Naive thymus-derived CD4-positive, alpha-beta T cell (primary cell): ENCODE results near the gene AP4B1. TPM values are rescaled to one million over a fixed set of nuclear protein-coding genes. Genes with fewer than 3 reads are reported as not detected.

Experiments used
- ATAC-seq: fragments of 150-1000 bp; cut with Tn5 transposase; 2 replicates; pipeline ENCODE4 v1.10.0; 2021; ENCODE audit warnings: mild to moderate bottlenecking, moderate library complexity
- CTCF ChIA-PET: fragments of 350-600 bp; sonication (Branson Sonifier 250); formaldehyde crosslinking; loops from one replicate; lab custom pipeline; 2021; ENCODE audit warnings: antibody characterized with exemption; lab: Charles Lee
- POLR2A ChIA-PET: fragments of 350-600 bp; sonication (Branson Sonifier 250); formaldehyde crosslinking; loops from one replicate; lab custom pipeline; 2021; ENCODE audit warnings: antibody characterized with exemption, inconsistent platforms; lab: Charles Lee
- DNase-seq, 9 donors: peaks; one replicate each; pipeline versions ENCODE4 v3.0.0 to v3.0.0-alpha.2; 2020 to 2022; ENCODE audit warnings: mixed read lengths in 1 of 9
- H3K27ac ChIP-seq: one replicate; pipeline ENCODE4 v1.7.0; 2013; ENCODE audit warnings: mild to moderate bottlenecking, low read depth, low read length, moderate library complexity
- H3K27me3 ChIP-seq, 2 donors: one replicate each; pipeline ENCODE4 v1.7.0; 2013; ENCODE audit warnings: low read length in 2 of 2, mild to moderate bottlenecking in 2 of 2, moderate library complexity in 2 of 2; ENCODE audit not compliant: control insufficient read depth in 2 of 2, insufficient read depth in 2 of 2
- H3K36me3 ChIP-seq, 3 experiments: 1 replicate in 2 of 3; 2 replicates in 1 of 3; pipeline ENCODE4 v1.7.0; 2013; ENCODE audit warnings: low read length in 3 of 3, mild to moderate bottlenecking in 3 of 3, moderate library complexity in 1 of 3; ENCODE audit not compliant: insufficient read depth in 3 of 3, control insufficient read depth in 2 of 3
- H3K4me1 ChIP-seq, 2 donors: one replicate each; pipeline ENCODE4 v1.7.0; 2013; ENCODE audit warnings: low read length in 2 of 2, mild to moderate bottlenecking in 2 of 2, moderate library complexity in 1 of 2; ENCODE audit not compliant: control insufficient read depth in 2 of 2, insufficient read depth in 2 of 2
- H3K4me3 ChIP-seq: 2 replicates; pipeline ENCODE4 v1.7.0; 2013; ENCODE audit warnings: mild to moderate bottlenecking, low read length
- H3K9me3 ChIP-seq, 3 experiments: 1 replicate in 2 of 3; 2 replicates in 1 of 3; pipeline ENCODE4 v1.7.0; 2013; ENCODE audit warnings: low read length in 3 of 3; ENCODE audit not compliant: control insufficient read depth in 2 of 3
- H3K27ac Mint-ChIP-seq, 9 donors: one replicate each; pipeline ENCODE4 v1.8.0; 2020 to 2022; ENCODE audit warnings: mixed read lengths in 9 of 9, mild to moderate bottlenecking in 8 of 9, moderate library complexity in 5 of 9, inconsistent platforms in 2 of 9
- H3K27me3 Mint-ChIP-seq, 5 donors: one replicate each; pipeline ENCODE4 v1.8.0; 2021 to 2022; ENCODE audit warnings: mixed read lengths in 5 of 5, mild to moderate bottlenecking in 1 of 5
- H3K36me3 Mint-ChIP-seq, 5 donors: one replicate each; pipeline ENCODE4 v1.8.0; 2020 to 2022; ENCODE audit warnings: mixed read lengths in 5 of 5, mild to moderate bottlenecking in 3 of 5, inconsistent platforms in 1 of 5
- H3K4me1 Mint-ChIP-seq, 7 donors: one replicate each; pipeline ENCODE4 v1.8.0; 2020 to 2022; ENCODE audit warnings: mixed read lengths in 7 of 7, mild to moderate bottlenecking in 3 of 7, inconsistent platforms in 1 of 7
- H3K4me3 Mint-ChIP-seq, 10 donors: one replicate each; pipeline ENCODE4 v1.8.0; 2020 to 2022; ENCODE audit warnings: mild to moderate bottlenecking in 10 of 10, mixed read lengths in 10 of 10, moderate library complexity in 6 of 10, inconsistent platforms in 2 of 10
- H3K9me3 Mint-ChIP-seq, 11 donors: one replicate each; pipeline ENCODE4 v1.8.0; 2020 to 2022; ENCODE audit warnings: mixed read lengths in 11 of 11, mild to moderate bottlenecking in 4 of 11, inconsistent platforms in 1 of 11, moderate library complexity in 1 of 11
- intact Hi-C, 2 donors: fragments of 100-400 bp; cut with micrococcal nuclease; formaldehyde crosslinking; loops; one replicate each; pipeline ENCODE4 v1.15.1; 2023
- polyA plus RNA-seq, 2 donors: library from polyadenylated mRNA; unstranded; fragments of 300-500 nt; fragmentation: Illumina TruSeq; gene quantifications; one replicate each; pipeline ENCODE4 v1.2.3, GENCODE V29; 2021
- total RNA-seq, 6 experiments: library from RNA in 5 of 6; stranded (reverse) in 5 of 6; gene quantifications; 1 replicate in 5 of 6; 2 replicates in 1 of 6; pipeline ENCODE4 v1.2.3 and lab custom pipeline; 2021 to 2026

The AP4B1 gene
- total and polyA plus RNA-seq, 7 experiments from 2014 or later, result 13.7 to 75.4 (median 51.4) TPM

- H3K27ac Mint-ChIP-seq, result peak overlapping the region in 2 of 9 donors; percentile 23 to 68
- intact Hi-C loops, result no loop called here
- no peak for ATAC-seq
- no peaks in the 10 kb centered on the region for H3K27me3 ChIP-seq
- POLR2A ChIA-PET, result interaction anchor here (1.4 to 2.5 kb wide), 2 partner anchors 12 to 14 kb away, joined by 3 to 9 read pairs; partner anchors contain the start of gene AP4B1
- H3K27me3 Mint-ChIP-seq, result no peaks in the 10 kb centered on the region
- no peak for DNase-seq
- H3K4me1 Mint-ChIP-seq, result peaks cover 7 to 24% (median 19%) of the 10 kb centered on the region in 7 donors
- H3K9me3 Mint-ChIP-seq, result peaks cover 0 to 2% (median 0%) of the 10 kb centered on the region in 11 donors
- peaks cover 0 to 38% (median 23%) of the 10 kb centered on the region in 5 donors for H3K36me3 Mint-ChIP-seq
- H3K4me3 Mint-ChIP-seq, result no peak overlapping the region
- peaks cover 6 to 10% of the 10 kb centered on the region in 2 donors for H3K4me1 ChIP-seq
- no peak overlapping the region for H3K27ac ChIP-seq
- H3K4me3 ChIP-seq, result no peak overlapping the region
- H3K36me3 ChIP-seq, result peaks cover 6 to 26% (median 12%) of the 10 kb centered on the region in 3 experiments
- CTCF ChIA-PET, result no interaction called here
- no peaks in the 10 kb centered on the region for H3K9me3 ChIP-seq
Measured at GRCh38 chr1:113891631-113892220, 12.9 kb downstream of the AP4B1 start.

GRCh38 chr1:113890816-113891215 lies 13.8 kb downstream of the AP4B1 start:
- ChIA-PET POLR2A (interaction anchor here (0.6 kb wide), 1 partner anchor 179 kb away, joined by 3 read pairs; no protein-coding TSS in a partner anchor), CTCF (interaction anchor here (0.7 kb wide), 1 partner anchor 89 kb away, joined by 5 read pairs; no protein-coding TSS in a partner anchor)
- Histone ChIP-seq H3K9me3 (no peaks in the 10 kb centered on the region), H3K4me1 (peaks cover 6 to 10% of the 10 kb centered on the region in 2 donors), H3K4me3 (no peak overlapping the region), H3K27me3 (no peaks in the 10 kb centered on the region), H3K36me3 (peaks cover 0 to 17% (median 6%) of the 10 kb centered on the region in 3 experiments), H3K27ac (no peak overlapping the region)
- ATAC-seq (no peak), DNase-seq (no peak)
- H3K9me3 Mint-ChIP-seq, result peaks cover 0 to 2% (median 0%) of the 10 kb centered on the region in 11 donors
- H3K27ac Mint-ChIP-seq, result peak overlapping the region in 2 of 9 donors; percentile 3 to 28
- H3K4me1 Mint-ChIP-seq, result peaks cover 11 to 31% (median 19%) of the 10 kb centered on the region in 7 donors
- H3K27me3 Mint-ChIP-seq, result no peaks in the 10 kb centered on the region
- peaks cover 0 to 37% (median 15%) of the 10 kb centered on the region in 5 donors for H3K36me3 Mint-ChIP-seq
- intact Hi-C loops, result no loop called here
- H3K4me3 Mint-ChIP-seq, result no peak overlapping the region

DNA sequence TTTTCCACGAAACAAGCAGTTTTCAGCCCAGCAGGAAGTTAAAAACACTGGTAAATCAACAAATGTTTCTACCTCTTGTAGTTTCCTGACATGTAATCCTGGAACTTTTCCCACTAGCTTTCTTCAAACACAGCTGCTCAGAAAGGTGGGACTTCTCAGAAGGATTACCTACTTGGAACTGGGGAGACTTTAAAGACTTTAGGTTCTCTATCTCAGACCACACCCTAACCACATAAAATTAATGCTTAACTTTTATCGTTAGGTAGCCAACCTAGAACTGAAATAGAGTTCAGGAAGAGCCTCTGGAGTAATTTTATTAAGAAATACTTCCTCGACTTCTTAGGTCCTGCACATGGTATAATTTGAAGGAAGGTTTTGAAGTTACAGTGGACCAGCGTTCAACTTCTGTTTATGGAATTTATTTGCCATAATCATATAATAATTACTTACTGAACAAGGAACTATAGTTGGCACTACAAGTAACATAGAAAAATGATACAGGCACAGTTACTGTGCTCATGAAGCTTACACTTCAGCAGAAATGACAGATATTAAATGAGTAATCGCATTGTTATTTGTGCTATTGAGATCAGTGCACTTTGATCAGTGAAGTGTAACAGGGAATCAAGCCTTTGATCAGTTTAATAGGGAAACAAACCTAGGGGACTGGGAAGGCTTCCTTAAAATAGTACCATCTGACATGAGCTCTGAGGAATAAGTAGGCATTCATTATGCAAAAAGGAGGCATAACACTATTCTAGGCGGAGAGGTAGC lies 17.0 kb downstream of the AP4B1 start, which contains the start of gene BCL2L15:
BCL2L15 (minus strand) TSS at position 180 of the 774 bp plus-strand sequence. CDS start 206 bp downstream, outside the sequence.
- peaks cover 0 to 23% (median 10%) of the 10 kb centered on the region in 5 donors for H3K36me3 Mint-ChIP-seq
- peaks cover 0 to 2% (median 0%) of the 10 kb centered on the region in 11 donors for H3K9me3 Mint-ChIP-seq
- no peaks in the 10 kb centered on the region for H3K27me3 ChIP-seq
- no peak for DNase-seq
- no peaks in the 10 kb centered on the region for H3K9me3 ChIP-seq
- peaks cover 6 to 10% of the 10 kb centered on the region in 2 donors for H3K4me1 ChIP-seq
- H3K4me3 Mint-ChIP-seq, result peak within 1 kb of the TSS in 9 of 10 donors; percentile 8 to 73 (median 52)
- H3K4me1 Mint-ChIP-seq, result peaks cover 11 to 38% (median 20%) of the 10 kb centered on the region in 7 donors
- H3K4me3 ChIP-seq, result no peak within 1 kb of the TSS
- H3K36me3 ChIP-seq, result no peaks in the 10 kb centered on the region
- no peak for ATAC-seq
- H3K27ac Mint-ChIP-seq, result peak within 1 kb of the TSS in 8 of 9 donors; percentile 11 to 72 (median 54)
- H3K27me3 Mint-ChIP-seq, result no peaks in the 10 kb centered on the region
- POLR2A ChIA-PET, result interaction anchor here (1.0 kb wide), 3 partner anchors 15 to 43 kb away, joined by 3 to 4 read pairs (median 3); no protein-coding TSS in a partner anchor
- CTCF ChIA-PET, result interaction anchor here (1.1 kb wide), 1 partner anchor 19 kb away, joined by 4 read pairs; no protein-coding TSS in a partner anchor
- intact Hi-C loops, result loop anchor here (1.0 to 2.0 kb wide), 2 partner anchors 15 to 16 kb away; partner anchors contain the start of gene PTPN22 (in 1 of the 2)
- peak within 1 kb of the TSS; percentile 9 for H3K27ac ChIP-seq

DNA sequence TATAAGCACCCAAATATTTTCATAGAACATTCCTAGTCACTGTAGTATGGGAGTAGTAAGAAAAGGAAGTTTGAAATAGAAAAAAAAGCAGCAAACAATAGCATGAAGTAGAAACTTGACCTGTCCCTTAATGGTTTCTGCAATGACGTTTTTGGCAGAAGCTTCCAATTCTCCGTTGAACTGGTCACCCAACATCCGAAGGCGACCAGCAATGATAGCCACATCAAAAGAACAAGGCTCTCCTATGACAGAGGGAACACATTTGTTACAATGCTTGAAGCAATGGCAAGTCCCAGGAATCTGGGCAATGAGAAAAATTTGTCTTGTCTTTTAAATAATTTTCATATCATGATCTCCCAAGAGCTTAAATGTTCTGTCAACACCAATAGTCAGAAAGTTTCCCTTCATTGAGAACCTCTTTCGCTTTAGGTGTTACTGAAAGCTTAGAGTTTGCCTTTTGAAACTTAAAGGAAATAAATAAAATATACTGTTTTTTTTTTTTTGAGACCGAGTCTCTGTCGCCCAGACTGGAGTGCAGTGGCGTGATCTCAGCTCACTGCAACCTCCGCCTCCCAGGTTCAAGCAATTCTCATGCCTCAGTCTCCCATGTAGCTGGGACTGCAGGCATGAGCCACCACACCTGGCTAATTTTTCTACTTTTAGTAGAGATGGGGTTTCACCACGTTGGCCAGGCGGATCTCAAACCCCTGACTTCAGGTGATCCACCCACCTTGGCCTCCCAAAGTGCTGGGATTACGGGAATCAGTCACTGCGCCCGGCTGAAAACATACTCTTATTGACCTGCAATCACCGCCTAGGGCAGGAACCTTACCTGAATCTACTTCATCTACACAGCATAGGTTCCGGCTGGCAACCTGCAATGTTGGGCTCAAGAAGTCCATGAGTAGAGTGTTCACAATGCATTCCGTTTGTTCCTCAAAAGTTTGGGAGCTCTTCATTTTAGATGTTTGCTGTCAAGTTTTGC lies 17.9 kb downstream of the AP4B1 start:
- no peak overlapping the region for H3K4me3 ChIP-seq
- intact Hi-C loops, result loop anchor here (1.0 to 2.0 kb wide), 2 partner anchors 14 to 15 kb away; partner anchors contain the start of gene PTPN22 (in 1 of the 2)
- H3K4me3 Mint-ChIP-seq, result peak overlapping the region in 9 of 10 donors; percentile 8 to 73 (median 52)
- H3K36me3 Mint-ChIP-seq, result peaks cover 0 to 19% (median 7%) of the 10 kb centered on the region in 5 donors
- peaks cover 6 to 10% of the 10 kb centered on the region in 2 donors for H3K4me1 ChIP-seq
- peak overlapping the region in 8 of 9 donors; percentile 11 to 72 (median 54) for H3K27ac Mint-ChIP-seq
- H3K27me3 Mint-ChIP-seq, result no peaks in the 10 kb centered on the region
- CTCF ChIA-PET, result interaction anchor here (0.6 to 1.1 kb wide), 2 partner anchors 18 to 102 kb away, joined by 3 to 4 read pairs; no protein-coding TSS in a partner anchor
- H3K4me1 Mint-ChIP-seq, result peaks cover 11 to 38% (median 17%) of the 10 kb centered on the region in 7 donors
- H3K36me3 ChIP-seq, result no peaks in the 10 kb centered on the region
- peaks cover 0 to 2% (median 0%) of the 10 kb centered on the region in 11 donors for H3K9me3 Mint-ChIP-seq
- H3K27ac ChIP-seq, result no peak overlapping the region
- POLR2A ChIA-PET, result interaction anchor here (0.9 to 1.0 kb wide), 2 partner anchors 14 to 44 kb away, joined by 3 to 4 read pairs; no protein-coding TSS in a partner anchor
- no peaks in the 10 kb centered on the region for H3K27me3 ChIP-seq
- H3K9me3 ChIP-seq, result no peaks in the 10 kb centered on the region
- no peak for ATAC-seq
- no peak for DNase-seq

GRCh38 chr1:113881661-113882060 lies 22.9 kb downstream of the AP4B1 start:
- H3K4me1 Mint-ChIP-seq, result peaks cover 4 to 49% (median 24%) of the 10 kb centered on the region in 7 donors
- Histone ChIP-seq H3K27me3 (no peaks in the 10 kb centered on the region), H3K9me3 (no peaks in the 10 kb centered on the region), H3K4me3 (no peak overlapping the region), H3K27ac (no peak overlapping the region), H3K4me1 (peaks cover 10 to 33% of the 10 kb centered on the region in 2 donors), H3K36me3 (no peaks in the 10 kb centered on the region)
- ChIA-PET CTCF (interaction anchor here (0.7 kb wide), 1 partner anchor 45 kb away, joined by 3 read pairs; no protein-coding TSS in a partner anchor), POLR2A (interaction anchor here (1.9 kb wide), 1 partner anchor 13 kb away, joined by 4 read pairs; no protein-coding TSS in a partner anchor)
- no peaks in the 10 kb centered on the region for H3K9me3 Mint-ChIP-seq
- DNase-seq, result no peak
- H3K27me3 Mint-ChIP-seq, result no peaks in the 10 kb centered on the region
- H3K27ac Mint-ChIP-seq, result peak overlapping the region in 1 of 9 donors; percentile 5
- H3K4me3 Mint-ChIP-seq, result no peak overlapping the region
- intact Hi-C loops, result no loop called here
- ATAC-seq, result no peak
- H3K36me3 Mint-ChIP-seq, result peaks cover 0 to 20% (median 10%) of the 10 kb centered on the region in 5 donors
